Measurements from ENCODE around the gene PCF11. TPM values are rescaled to one million over a fixed set of nuclear protein-coding genes. Genes with fewer than 3 reads are reported as not detected.
"Not testable (repeated sequence)": the region's sequence is repeated elsewhere in the genome, so short reads cannot be mapped to it uniquely, and the experiment has no call there.

Gene PCF11
- total RNA-seq, 4 donors from 2014 or later = 80.7 to 191 (median 122) TPM

- H3K4me1 ChIP-seq = peaks cover 0 to 7% of the 10 kb centered on the region in 2 donors
- no peaks in the 10 kb centered on the region for H3K9me3 ChIP-seq
- H3K4me3 ChIP-seq = no peak overlapping the region
- no peaks in the 10 kb centered on the region for H3K36me3 ChIP-seq
- TF ChIP-seq CTCF (IDR thresholded peaks at IDR 0.05) (no peak), POLR2A (IDR thresholded peaks at IDR 0.05) (no peak)
- intact Hi-C loops (cut with DNase I; ENCODE audit: low total_unique reads) = loop anchor here (10.0 kb wide), 1 partner anchor 291 kb away; the partner anchor contains the start of genes DDIAS and PRCP
- H3K27me3 ChIP-seq = no peaks in the 10 kb centered on the region
- H3K27ac ChIP-seq = peak overlapping the region in 1 of 2 donors; percentile 88
- DNase-seq = no peak
Observed at GRCh38 chr11:83195649-83196048, 38.7 kb downstream of the PCF11 start.

- Histone ChIP-seq H3K27ac (no peak overlapping the region), H3K4me1 (no peaks in the 10 kb centered on the region), H3K9me3 (no peaks in the 10 kb centered on the region), H3K27me3 (no peaks in the 10 kb centered on the region), H3K36me3 (no peaks in the 10 kb centered on the region), H3K4me3 (no peak overlapping the region)
- intact Hi-C loops (cut with DNase I; ENCODE audit: low total_unique reads) = no loop called here
- no peak for DNase-seq
- no peak for TF ChIP-seq CTCF (IDR thresholded peaks at IDR 0.05)
- no peak for TF ChIP-seq POLR2A (IDR thresholded peaks at IDR 0.05)
Observed at GRCh38 chr11:83200035-83200434, 43.1 kb downstream of the PCF11 start.

- Histone ChIP-seq H3K4me3 (no peak overlapping the region), H3K27me3 (no peaks in the 10 kb centered on the region), H3K27ac (no peak overlapping the region), H3K4me1 (no peaks in the 10 kb centered on the region), H3K36me3 (no peaks in the 10 kb centered on the region), H3K9me3 (no peaks in the 10 kb centered on the region)
- intact Hi-C loops (cut with DNase I; ENCODE audit: low total_unique reads) = no loop called here
- no peak for DNase-seq
- TF ChIP-seq POLR2A (IDR thresholded peaks at IDR 0.05) = no peak
- TF ChIP-seq CTCF (IDR thresholded peaks at IDR 0.05) = no peak
Observed at GRCh38 chr11:83205608-83206185, 48.8 kb downstream of the PCF11 start.

- no peak for DNase-seq
- Histone ChIP-seq H3K4me3 (no peak overlapping the region), H3K27me3 (no peaks in the 10 kb centered on the region), H3K9me3 (no peaks in the 10 kb centered on the region), H3K36me3 (no peaks in the 10 kb centered on the region), H3K4me1 (no peaks in the 10 kb centered on the region), H3K27ac (no peak overlapping the region)
- TF ChIP-seq POLR2A (IDR thresholded peaks at IDR 0.05) (no peak), CTCF (IDR thresholded peaks at IDR 0.05) (no peak)
- intact Hi-C loops (cut with DNase I; ENCODE audit: low total_unique reads) = no loop called here
Observed at GRCh38 chr11:83206221-83206620, 49.3 kb downstream of the PCF11 start.

- H3K4me3 ChIP-seq; H3K4me1 ChIP-seq; H3K27ac ChIP-seq; intact Hi-C loops (cut with DNase I; ENCODE audit: low total_unique reads); H3K9me3 ChIP-seq; DNase-seq; H3K36me3 ChIP-seq; H3K27me3 ChIP-seq: not testable (repeated sequence)
Observed at GRCh38 chr11:83206771-83207382, 49.9 kb downstream of the PCF11 start.

All from uterus (tissue), 4 donors.